Fibroblast of villous mesenchyme (primary cell): ENCODE measurements around the gene PARL. TPM values are rescaled to one million over a fixed set of nuclear protein-coding genes. Genes with fewer than 3 reads are reported as not detected.

Source experiments
- DNase-seq: peaks from one replicate; pipeline ENCODE4 v3.0.0-alpha.2; 2010; ENCODE audit warnings: low read depth
- H3K4me3 ChIP-seq: 2 replicates; pipeline ENCODE4 v1.5.1; 2011; ENCODE audit warnings: low read depth, mild to moderate bottlenecking, low read length
- CTCF ChIP-seq: IDR thresholded peaks from 2 replicates; pipeline ENCODE4 v1.5.1; 2012; ENCODE audit warnings: low read depth, mild to moderate bottlenecking, low read length; ENCODE audit not compliant: insufficient read depth
- total RNA-seq: library from RNA; depleted of rRNA; stranded (reverse); fragments of >200 nt; gene quantifications from 2 replicates; pipeline ENCODE4 v1.2.3, GENCODE V29; 2012

Gene PARL
- total RNA-seq, 1 donor, result 31.5 TPM

GRCh38 chr3:183913580-183913920 is 28.9 kb upstream of the PARL start:
- no peak for TF ChIP-seq CTCF
- DNase-seq, result no peak
- no peak overlapping the region for H3K4me3 ChIP-seq

GRCh38 chr3:183912895-183913579 is 28.4 kb upstream of the PARL start:
- no peak overlapping the region for H3K4me3 ChIP-seq
- no peak for DNase-seq

GRCh38 chr3:183911763-183912506 is 27.3 kb upstream of the PARL start:
- H3K4me3 ChIP-seq, result no peak overlapping the region
- peak; percentile 13 for DNase-seq
- no peak for TF ChIP-seq CTCF

More at GRCh38 chr3:183912895-183913579, 28.4 kb upstream of the PARL start:
- TF ChIP-seq CTCF, result no peak

GRCh38 chr3:183911087-183911486 is 26.4 kb upstream of the PARL start:
- no peak overlapping the region for H3K4me3 ChIP-seq
- no peak for DNase-seq
- no peak for TF ChIP-seq CTCF

- H3K4me3 ChIP-seq, result no peak overlapping the region
- no peak for TF ChIP-seq CTCF
- no peak for DNase-seq
Measured at GRCh38 chr3:183909030-183909600, 24.4 kb upstream of the PARL start.

GRCh38 chr3:183907911-183908331 is 23.2 kb upstream of the PARL start:
- no peak for DNase-seq
- TF ChIP-seq CTCF, result no peak

More at GRCh38 chr3:183907911-183908331, 23.2 kb upstream of the PARL start:
- H3K4me3 ChIP-seq, result no peak overlapping the region
